GM19035 (cell line): ENCODE data around the gene SGMS1.

Experiments
- ATAC-seq: cut with Tn5 transposase; IDR thresholded peaks from one replicate; pipeline ENCODE4 v1.9.1; 2021; ENCODE audit not compliant: unreplicated experiment

SGMS1 gene

GRCh38 chr10:50636618-50637579 lies 13.1 kb upstream of the SGMS1 start:
- peak; percentile 93 for ATAC-seq

- ATAC-seq = no peak
Measured at GRCh38 chr10:50635286-50635685, 11.5 kb upstream of the SGMS1 start.

- no peak for ATAC-seq
Measured at GRCh38 chr10:50634479-50634878, 10.7 kb upstream of the SGMS1 start.

- no peak for ATAC-seq
Measured at GRCh38 chr10:50631052-50631451, 7.3 kb upstream of the SGMS1 start.

GRCh38 chr10:50629495-50630122 lies 5.9 kb upstream of the SGMS1 start:
- no peak for ATAC-seq

GRCh38 chr10:50627896-50628295 lies 4.1 kb upstream of the SGMS1 start:
- ATAC-seq = no peak

GRCh38 chr10:50627443-50627842 lies 3.7 kb upstream of the SGMS1 start:
- no peak for ATAC-seq

- no peak for ATAC-seq
Measured at GRCh38 chr10:50625649-50626132, 1.9 kb upstream of the SGMS1 start.

GRCh38 chr10:50624866-50625501 lies 1.2 kb upstream of the SGMS1 start:
- ATAC-seq = peak; percentile 49

- ATAC-seq = peak; percentile 59
Measured at GRCh38 chr10:50624413-50624865, 683 bp upstream of the SGMS1 start.

GRCh38 chr10:50622706-50623662 lies 772 bp downstream of the SGMS1 start:
- peak; percentile 8 for ATAC-seq

GRCh38 chr10:50621968-50622705 lies 1.6 kb downstream of the SGMS1 start:
- peak; percentile 21 for ATAC-seq

GRCh38 chr10:50620899-50621298 lies 2.9 kb downstream of the SGMS1 start:
- no peak for ATAC-seq

- no peak for ATAC-seq
Measured at GRCh38 chr10:50619882-50620281, 3.9 kb downstream of the SGMS1 start.

GRCh38 chr10:50619166-50619565 lies 4.6 kb downstream of the SGMS1 start:
- no peak for ATAC-seq

GRCh38 chr10:50618624-50619023 lies 5.1 kb downstream of the SGMS1 start:
- ATAC-seq = no peak

- no peak for ATAC-seq
Measured at GRCh38 chr10:50615658-50616057, 8.1 kb downstream of the SGMS1 start.

- ATAC-seq = peak; percentile 51
Measured at GRCh38 chr10:50614444-50615137, 9.2 kb downstream of the SGMS1 start.
